SJSA1 (cell line): ENCODE data around the gene BPIFB6. TPM values are rescaled to one million over a fixed set of nuclear protein-coding genes. Genes with fewer than 3 reads are reported as not detected.

Source experiments
- DNase-seq, 2 experiments: peaks; one replicate each; pipeline ENCODE4 v3.0.0-alpha.2; 2015 to 2020; ENCODE audit warnings: low spot score in 2 of 2, low read depth in 1 of 2
- H3K27ac ChIP-seq: fragments of 250-450 bp; sonication (Bioruptor Pico); 2 replicates; pipeline ENCODE4 v1.5.1; 2020; ENCODE audit warnings: mild to moderate bottlenecking, moderate library complexity
- H3K27me3 ChIP-seq: fragments of 250-450 bp; sonication (Bioruptor Pico); replicated peaks from 2 replicates; pipeline ENCODE4 v1.5.1; 2020; ENCODE audit warnings: mild to moderate bottlenecking, moderate library complexity
- H3K36me3 ChIP-seq: fragments of 250-450 bp; sonication (Bioruptor Pico); 2 replicates; pipeline ENCODE4 v1.5.1; 2020; ENCODE audit warnings: mild to moderate bottlenecking
- H3K4me1 ChIP-seq: fragments of 250-450 bp; sonication (Bioruptor Pico); replicated peaks from 2 replicates; pipeline ENCODE4 v1.6.1; 2021; ENCODE audit warnings: mild to moderate bottlenecking
- H3K4me3 ChIP-seq: fragments of 250-450 bp; sonication (Bioruptor Pico); 2 replicates; pipeline ENCODE4 v1.5.1; 2020; ENCODE audit warnings: mild to moderate bottlenecking
- H3K9me3 ChIP-seq: fragments of 250-450 bp; sonication (Bioruptor Pico); replicated peaks from 2 replicates; pipeline ENCODE4 v1.5.1; 2020; ENCODE audit warnings: mild to moderate bottlenecking
- total RNA-seq: library from RNA; depleted of rRNA; stranded (reverse); fragments of >200 nt; shearing (Covaris generic); gene quantifications from 2 replicates; pipeline ENCODE4 v1.2.3, GENCODE V29; 2014

Gene BPIFB6
- total RNA-seq, 1 experiment from 2014 or later, result not detected

GRCh38 chr20:33061658-33062028 lies 30.2 kb downstream of the BPIFB6 start:
- Histone ChIP-seq H3K27me3 (0 out of 2 replicates have a peak, but pooled peaks cover 3% of the 10 kb centered on the region), H3K4me1 (no peaks in the 10 kb centered on the region), H3K27ac (no peak overlapping the region), H3K36me3 (no peaks in the 10 kb centered on the region), H3K9me3 (no peaks in the 10 kb centered on the region), H3K4me3 (no peak overlapping the region)
- DNase-seq, result no peak

DNA sequence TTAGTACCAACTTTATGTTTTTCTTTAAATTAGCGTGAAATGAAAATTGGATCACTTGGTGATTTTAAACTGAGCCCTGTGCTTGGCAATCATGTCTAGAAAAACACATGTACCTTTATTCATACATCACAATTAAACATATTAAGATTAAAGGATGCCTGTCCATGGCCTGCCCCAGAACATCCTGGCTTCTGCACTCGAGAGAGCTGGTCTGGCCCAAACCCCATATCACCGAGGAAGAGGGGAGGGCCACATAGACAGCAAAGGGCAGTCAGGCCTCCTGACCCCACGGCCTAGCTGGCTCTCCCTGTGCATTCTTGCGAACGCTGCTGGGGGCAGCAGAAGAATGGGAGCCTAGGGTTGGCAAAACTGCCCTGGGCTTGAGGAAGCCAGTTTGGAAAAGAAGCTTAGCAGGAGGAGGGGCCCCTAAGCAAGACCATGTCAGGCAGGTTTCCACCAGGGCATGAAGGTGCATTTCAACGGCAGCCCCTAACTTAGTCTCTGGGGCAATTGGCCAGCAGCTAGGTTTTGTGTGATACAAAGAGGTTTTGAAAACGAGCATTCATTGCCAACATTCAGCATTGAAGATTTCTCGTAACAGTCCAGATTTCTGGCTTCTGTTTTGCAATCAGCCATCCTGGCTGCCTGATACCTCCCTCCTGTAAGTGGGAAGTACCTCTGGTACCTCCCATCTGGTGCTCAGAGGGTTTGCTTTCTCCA lies 30.8 kb downstream of the BPIFB6 start:
- DNase-seq, result no peak
- no peaks in the 10 kb centered on the region for H3K36me3 ChIP-seq
- H3K9me3 ChIP-seq, result no peaks in the 10 kb centered on the region
- 0 out of 2 replicates have a peak, but pooled peaks cover 3% of the 10 kb centered on the region for H3K27me3 ChIP-seq
- no peaks in the 10 kb centered on the region for H3K4me1 ChIP-seq
- no peak overlapping the region for H3K4me3 ChIP-seq
- H3K27ac ChIP-seq, result no peak overlapping the region

DNA sequence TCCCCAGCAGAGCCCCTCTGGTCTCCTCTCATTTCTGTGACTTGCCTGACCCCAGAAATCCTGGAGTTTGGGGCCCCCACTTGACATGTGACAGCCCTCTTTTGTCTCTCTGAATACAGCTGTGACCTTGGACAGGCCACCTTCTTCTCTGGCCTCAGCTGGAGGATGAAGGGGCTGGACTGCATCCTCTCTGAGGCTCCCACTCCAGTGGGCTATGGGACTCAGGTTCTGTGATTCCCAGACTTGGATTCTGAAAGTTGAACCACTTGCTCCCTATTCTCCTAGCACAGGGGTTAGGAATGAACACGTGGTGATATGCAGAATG lies 31.3 kb downstream of the BPIFB6 start:
- Histone ChIP-seq H3K4me3 (no peak overlapping the region), H3K36me3 (no peaks in the 10 kb centered on the region), H3K9me3 (no peaks in the 10 kb centered on the region), H3K27ac (no peak overlapping the region), H3K4me1 (no peaks in the 10 kb centered on the region), H3K27me3 (0 out of 2 replicates have a peak, but pooled peaks cover 3% of the 10 kb centered on the region)
- no peak for DNase-seq

DNA sequence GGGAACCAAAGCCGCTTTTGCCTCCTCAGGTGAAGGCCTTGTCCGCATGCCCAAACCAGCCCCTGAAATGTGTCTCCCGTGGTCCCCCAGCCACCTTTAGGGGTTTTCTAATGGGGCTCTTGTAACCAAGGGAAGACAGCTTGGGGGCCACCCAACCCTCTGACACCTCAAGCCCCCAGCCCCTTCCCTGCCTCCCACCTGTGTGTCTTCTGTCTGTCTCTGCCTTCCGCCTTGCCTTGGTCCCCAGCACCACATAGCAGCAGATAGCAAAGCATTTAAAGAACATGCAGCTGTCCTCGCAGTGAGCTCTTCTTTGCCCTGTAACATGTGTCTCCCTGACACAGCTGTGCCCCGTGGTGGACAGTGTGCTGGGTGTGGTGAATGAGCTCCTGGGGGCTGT lies 31.8 kb downstream of the BPIFB6 start:
- no peak for DNase-seq
- Histone ChIP-seq H3K27ac (no peak overlapping the region), H3K9me3 (no peaks in the 10 kb centered on the region), H3K4me1 (no peaks in the 10 kb centered on the region), H3K36me3 (no peaks in the 10 kb centered on the region), H3K4me3 (no peak overlapping the region), H3K27me3 (0 out of 2 replicates have a peak, but pooled peaks cover 3% of the 10 kb centered on the region)

GRCh38 chr20:33064572-33065287 lies 33.3 kb downstream of the BPIFB6 start:
- Histone ChIP-seq H3K27ac (no peak overlapping the region), H3K4me3 (no peak overlapping the region), H3K9me3 (no peaks in the 10 kb centered on the region), H3K27me3 (0 out of 2 replicates have a peak, but pooled peaks cover 3% of the 10 kb centered on the region), H3K4me1 (no peaks in the 10 kb centered on the region), H3K36me3 (no peaks in the 10 kb centered on the region)
- no peak for DNase-seq

DNA sequence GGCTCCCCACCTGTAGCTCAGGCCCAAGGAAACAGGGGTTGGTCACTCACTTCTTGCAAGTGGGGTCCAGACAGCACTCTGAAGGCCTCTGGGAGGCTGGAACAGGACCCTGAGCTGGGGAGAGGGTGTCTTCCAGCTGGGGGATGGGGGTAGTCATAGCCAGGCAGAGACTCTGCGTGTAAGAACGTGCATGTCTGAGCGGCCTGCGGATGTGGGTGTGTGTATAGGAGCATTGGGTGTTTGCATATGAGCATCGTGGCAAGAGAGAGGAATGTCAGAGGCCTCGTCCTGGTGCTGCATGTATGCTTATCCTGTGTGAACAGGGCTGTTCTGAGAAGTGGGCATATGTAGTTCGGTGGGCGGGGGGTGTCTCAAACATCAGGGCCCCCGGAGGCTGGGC lies 34.3 kb downstream of the BPIFB6 start:
- H3K9me3 ChIP-seq, result no peaks in the 10 kb centered on the region
- no peaks in the 10 kb centered on the region for H3K36me3 ChIP-seq
- DNase-seq, result no peak
- H3K4me3 ChIP-seq, result no peak overlapping the region
- no peak overlapping the region for H3K27ac ChIP-seq
- H3K27me3 ChIP-seq, result 0 out of 2 replicates have a peak, but pooled peaks cover 3% of the 10 kb centered on the region
- no peaks in the 10 kb centered on the region for H3K4me1 ChIP-seq

DNA sequence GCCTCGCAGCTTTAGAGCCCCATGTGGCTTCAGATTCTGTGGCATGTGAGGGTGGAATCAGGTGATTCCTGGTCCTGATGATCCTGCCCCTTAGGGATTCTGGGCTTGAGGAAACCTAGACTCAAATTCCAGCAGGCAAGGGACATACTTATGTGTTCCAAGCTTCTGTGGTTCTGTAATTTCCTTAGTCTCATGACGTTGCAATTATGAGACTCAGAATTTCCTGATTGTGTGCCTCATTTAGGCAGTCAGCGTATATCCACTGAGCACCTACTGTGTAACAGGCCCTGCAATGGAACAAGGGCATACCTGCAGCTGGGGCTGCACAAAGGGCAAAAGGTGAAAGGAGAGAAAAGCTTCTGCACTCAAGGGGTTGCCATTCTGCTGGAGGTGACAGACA lies 36.4 kb downstream of the BPIFB6 start:
- H3K36me3 ChIP-seq, result no peaks in the 10 kb centered on the region
- no peak overlapping the region for H3K4me3 ChIP-seq
- DNase-seq, result no peak
- H3K27me3 ChIP-seq, result 0 out of 2 replicates have a peak, but pooled peaks cover 3% of the 10 kb centered on the region
- no peaks in the 10 kb centered on the region for H3K9me3 ChIP-seq
- no peaks in the 10 kb centered on the region for H3K4me1 ChIP-seq
- H3K27ac ChIP-seq, result no peak overlapping the region

GRCh38 chr20:33068251-33068939 lies 36.9 kb downstream of the BPIFB6 start:
- H3K4me3 ChIP-seq, result no peak overlapping the region
- no peaks in the 10 kb centered on the region for H3K9me3 ChIP-seq
- H3K4me1 ChIP-seq, result no peaks in the 10 kb centered on the region
- no peak overlapping the region for H3K27ac ChIP-seq
- no peak for DNase-seq
- H3K36me3 ChIP-seq, result no peaks in the 10 kb centered on the region
- 0 out of 2 replicates have a peak, but pooled peaks cover 3% of the 10 kb centered on the region for H3K27me3 ChIP-seq

GRCh38 chr20:33069673-33070072 lies 38.2 kb downstream of the BPIFB6 start:
- Histone ChIP-seq H3K4me1 (no peaks in the 10 kb centered on the region), H3K9me3 (no peaks in the 10 kb centered on the region), H3K4me3 (no peak overlapping the region), H3K36me3 (no peaks in the 10 kb centered on the region), H3K27me3 (0 out of 2 replicates have a peak, but pooled peaks cover 3% of the 10 kb centered on the region), H3K27ac (no peak overlapping the region)
- no peak for DNase-seq

DNA sequence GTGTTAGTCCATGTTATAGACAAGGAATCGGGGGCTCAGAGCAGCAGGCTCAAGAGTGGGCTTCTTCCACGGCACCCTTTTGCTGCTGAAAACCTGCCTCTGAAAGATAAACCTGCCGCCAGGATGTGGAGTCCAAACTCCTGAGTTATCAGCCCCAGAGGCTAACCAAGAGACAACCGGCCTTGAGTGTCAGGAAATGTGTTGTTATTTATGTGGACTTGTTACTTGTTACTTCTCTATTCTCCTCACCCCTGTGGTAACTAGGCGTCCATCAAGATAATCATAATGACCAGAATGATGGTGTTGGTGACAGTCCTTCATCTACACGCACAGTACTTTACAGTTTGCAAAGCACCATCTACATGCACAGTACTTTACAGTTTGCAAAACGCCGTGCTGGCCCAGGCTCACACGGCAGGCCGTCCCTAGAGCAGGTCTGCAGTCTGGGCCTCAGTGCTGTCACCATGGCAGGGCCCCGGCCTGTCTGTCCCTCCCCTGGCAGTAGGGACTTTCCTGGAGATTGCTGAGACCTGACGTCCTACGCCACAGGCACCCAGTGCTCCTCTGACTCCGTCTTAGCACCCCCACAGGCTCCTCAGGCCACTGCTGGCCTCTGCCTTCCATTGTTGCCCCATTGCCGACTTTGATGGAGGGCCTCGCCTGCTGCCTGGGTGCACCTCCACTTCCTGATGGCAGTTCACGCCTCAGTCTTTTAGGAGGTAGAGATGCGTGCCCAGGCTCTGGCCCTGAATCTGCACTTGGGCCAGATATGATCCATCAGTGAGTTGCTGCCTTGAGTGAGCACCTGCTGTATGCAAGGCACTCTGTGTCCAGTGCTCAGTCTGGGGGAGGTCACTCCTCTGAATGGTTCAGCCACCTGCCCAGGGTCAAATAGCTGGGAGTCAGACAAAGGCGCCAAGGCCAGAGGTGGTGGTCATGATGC lies 38.9 kb downstream of the BPIFB6 start:
- H3K4me3 ChIP-seq, result no peak overlapping the region
- DNase-seq, result no peak
- H3K27ac ChIP-seq, result no peak overlapping the region
- H3K4me1 ChIP-seq, result no peaks in the 10 kb centered on the region
- no peaks in the 10 kb centered on the region for H3K9me3 ChIP-seq
- no peaks in the 10 kb centered on the region for H3K36me3 ChIP-seq
- H3K27me3 ChIP-seq, result no peaks in the 10 kb centered on the region

GRCh38 chr20:33071198-33071597 lies 39.8 kb downstream of the BPIFB6 start:
- Histone ChIP-seq H3K36me3 (no peaks in the 10 kb centered on the region), H3K27ac (no peak overlapping the region), H3K27me3 (no peaks in the 10 kb centered on the region), H3K4me3 (no peak overlapping the region), H3K9me3 (no peaks in the 10 kb centered on the region), H3K4me1 (no peaks in the 10 kb centered on the region)
- DNase-seq, result no peak

DNA sequence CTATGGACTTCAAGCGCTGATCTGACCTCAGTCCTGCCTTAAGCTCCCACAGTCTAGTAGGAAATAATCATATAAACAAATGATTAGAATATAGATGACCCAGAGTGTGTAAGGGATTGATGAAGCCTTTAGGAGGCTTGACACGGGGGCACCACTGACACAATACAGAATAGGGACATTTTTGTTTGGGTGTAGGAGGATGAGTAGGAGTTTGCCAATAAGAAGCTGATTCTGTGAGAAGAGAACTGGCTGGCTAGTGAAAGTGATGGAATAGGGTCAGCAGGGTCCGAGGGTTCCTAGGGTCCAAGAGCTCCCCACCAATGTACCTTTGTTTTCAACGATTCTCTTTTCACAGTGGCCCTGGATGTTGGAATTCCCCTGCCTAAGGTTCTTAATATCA lies 40.9 kb downstream of the BPIFB6 start:
- H3K4me3 ChIP-seq, result no peak overlapping the region
- no peaks in the 10 kb centered on the region for H3K36me3 ChIP-seq
- no peaks in the 10 kb centered on the region for H3K4me1 ChIP-seq
- no peaks in the 10 kb centered on the region for H3K27me3 ChIP-seq
- DNase-seq, result no peak
- H3K27ac ChIP-seq, result no peak overlapping the region
- no peaks in the 10 kb centered on the region for H3K9me3 ChIP-seq

DNA sequence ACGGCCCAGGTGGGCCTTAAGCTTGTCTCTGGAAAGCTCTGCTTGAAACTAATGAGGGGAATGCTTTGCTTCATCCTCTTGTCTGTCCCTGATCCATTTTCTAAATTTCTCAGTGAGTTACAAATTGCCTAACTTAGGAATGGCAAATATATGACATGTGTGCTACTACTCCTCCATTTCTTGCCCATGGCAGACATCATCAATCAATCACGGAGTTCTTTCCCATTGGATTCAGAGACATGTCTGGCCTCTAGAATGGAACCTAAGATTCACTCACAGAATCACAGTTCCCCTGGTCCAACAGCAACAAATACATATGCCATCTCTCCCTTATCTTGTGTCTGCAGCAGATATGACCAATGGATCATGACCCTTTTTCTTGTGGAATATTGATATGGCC lies 41.4 kb downstream of the BPIFB6 start:
- Histone ChIP-seq H3K36me3 (no peaks in the 10 kb centered on the region), H3K4me1 (no peaks in the 10 kb centered on the region), H3K4me3 (no peak overlapping the region), H3K27me3 (no peaks in the 10 kb centered on the region), H3K9me3 (no peaks in the 10 kb centered on the region), H3K27ac (no peak overlapping the region)
- DNase-seq, result no peak
